GM23338 (cell line): Measurements from ENCODE around the gene MCM9. TPM values are rescaled to one million over a fixed set of nuclear protein-coding genes. Genes with fewer than 3 reads are reported as not detected.

ENCODE experiments used
- ATAC-seq: fragments of 200-7000 bp; cut with Tn5 transposase; 3 replicates; pipeline ENCODE4 v1.9.1; 2020
- DNase-seq: peaks from one replicate; pipeline ENCODE4 v3.0.0-alpha.2; 2015; ENCODE audit warnings: low spot score
- H2AFZ ChIP-seq: fragments of 200-600 bp; sonication (generic); 2 replicates; pipeline ENCODE4 v1.8.0; 2016; ENCODE audit warnings: antibody characterized with exemption, mild to moderate bottlenecking, moderate library complexity
- H3F3A ChIP-seq: fragments of 200-600 bp; sonication (generic); replicated peaks from 2 replicates; pipeline ENCODE4 v1.8.0; 2017; ENCODE audit warnings: antibody characterized with exemption, mixed run types, low read depth
- H3K27ac ChIP-seq: fragments of 200-600 bp; sonication (generic); 2 replicates; pipeline ENCODE4 v1.6.1; 2016; ENCODE audit warnings: low read depth
- H3K27me3 ChIP-seq: fragments of 200-600 bp; sonication (generic); 2 replicates; pipeline ENCODE4 v1.8.0; 2016; ENCODE audit warnings: mild to moderate bottlenecking, mixed run types, moderate library complexity; ENCODE audit not compliant: insufficient read depth
- H3K36me3 ChIP-seq: fragments of 200-600 bp; sonication (generic); 2 replicates; pipeline ENCODE4 v1.8.0; 2016; ENCODE audit warnings: mild to moderate bottlenecking; ENCODE audit not compliant: insufficient read depth
- H3K4me1 ChIP-seq: fragments of 200-600 bp; sonication (generic); 2 replicates; pipeline ENCODE4 v1.8.0; 2016; ENCODE audit warnings: mild to moderate bottlenecking, moderate library complexity; ENCODE audit not compliant: insufficient read depth
- H3K4me2 ChIP-seq: fragments of 200-600 bp; sonication (generic); 2 replicates; pipeline ENCODE4 v1.7.1; 2017; ENCODE audit warnings: mixed run types
- H3K4me3 ChIP-seq: fragments of 200-600 bp; sonication (generic); 2 replicates; pipeline ENCODE4 v1.6.1; 2016; ENCODE audit warnings: mixed run types
- H3K79me2 ChIP-seq: fragments of 200-600 bp; sonication (generic); replicated peaks from 2 replicates; pipeline ENCODE4 v1.8.0; 2017; ENCODE audit warnings: mild to moderate bottlenecking; ENCODE audit not compliant: insufficient read depth
- H3K9me2 ChIP-seq: fragments of 200-600 bp; sonication (generic); 2 replicates; pipeline ENCODE4 v1.8.0; 2017; ENCODE audit not compliant: insufficient read depth
- H4K20me1 ChIP-seq: fragments of 200-600 bp; sonication (generic); replicated peaks from 2 replicates; pipeline ENCODE4 v1.8.0; 2017; ENCODE audit warnings: mild to moderate bottlenecking; ENCODE audit not compliant: insufficient read depth
- H3K27ac Mint-ChIP-seq: 2 replicates; pipeline ENCODE4 v1.8.0; 2020; ENCODE audit warnings: inconsistent platforms, mild to moderate bottlenecking, moderate library complexity, mixed read lengths
- H3K27me3 Mint-ChIP-seq: 3 replicates; pipeline ENCODE4 v1.8.0; 2022; ENCODE audit warnings: low read depth, mild to moderate bottlenecking, moderate library complexity, mixed read lengths, inconsistent platforms; ENCODE audit not compliant: insufficient read depth, poor library complexity
- H3K36me3 Mint-ChIP-seq: 3 replicates; pipeline ENCODE4 v1.8.0; 2021; ENCODE audit warnings: low read depth, mild to moderate bottlenecking, inconsistent platforms, moderate library complexity, mixed read lengths
- H3K4me1 Mint-ChIP-seq: 3 replicates; pipeline ENCODE4 v1.8.0; 2020; ENCODE audit warnings: mild to moderate bottlenecking, inconsistent platforms, mixed read lengths
- H3K4me3 Mint-ChIP-seq: 3 replicates; pipeline ENCODE4 v1.8.0; 2021; ENCODE audit warnings: moderate library complexity, mild to moderate bottlenecking, inconsistent platforms, mixed read lengths
- H3K9me3 Mint-ChIP-seq: 3 replicates; pipeline ENCODE4 v1.8.0; 2020; ENCODE audit warnings: moderate library complexity, mild to moderate bottlenecking, inconsistent platforms, mixed read lengths
- CTCF ChIP-seq, 2 experiments: fragments of 200-600 bp in 1 of 2; sonication (generic) in 1 of 2; conservative IDR thresholded peaks; 2 replicates each; pipeline versions ENCODE4 v1.5.1 to v1.6.1; 2016 to 2017; ENCODE audit warnings: antibody characterized with exemption in 2 of 2, low read depth in 2 of 2, mild to moderate bottlenecking in 2 of 2, moderate library complexity in 1 of 2
- ETS1 ChIP-seq: IDR thresholded peaks from 2 replicates; pipeline ENCODE4 v1.6.1; 2016; ENCODE audit warnings: antibody characterized with exemption
- EZH2 ChIP-seq: fragments of 200-600 bp; sonication (generic); IDR thresholded peaks from one replicate; pipeline ENCODE4 v1.8.0; 2017; ENCODE audit warnings: antibody characterized with exemption, mild to moderate bottlenecking, low read depth; ENCODE audit not compliant: unreplicated experiment
- EZH2phosphoT487 ChIP-seq: fragments of 200-600 bp; sonication (generic); IDR thresholded peaks from one replicate; pipeline ENCODE4 v1.8.1; 2018; ENCODE audit warnings: antibody characterized with exemption; ENCODE audit not compliant: unreplicated experiment
- JUNB ChIP-seq: IDR thresholded peaks from one replicate; pipeline ENCODE4 v1.6.1; 2016; ENCODE audit warnings: antibody characterized with exemption; ENCODE audit not compliant: unreplicated experiment
- NANOG ChIP-seq: IDR thresholded peaks from 2 replicates; pipeline ENCODE4 v1.6.1; 2016; ENCODE audit warnings: antibody characterized with exemption, borderline replicate concordance
- POLR2AphosphoS5 ChIP-seq: IDR thresholded peaks from 2 replicates; pipeline ENCODE4 v1.6.1; 2016; ENCODE audit warnings: antibody characterized with exemption, low read depth
- REST ChIP-seq: IDR thresholded peaks from one replicate; pipeline ENCODE4 v1.6.1; 2018; ENCODE audit warnings: antibody characterized with exemption; ENCODE audit not compliant: unreplicated experiment
- STAT1 ChIP-seq: IDR thresholded peaks from one replicate; pipeline ENCODE4 v1.6.1; 2016; ENCODE audit warnings: antibody characterized with exemption; ENCODE audit not compliant: unreplicated experiment
- ZNF114 ChIP-seq: fragments of 250-450 bp; sonication (Bioruptor Pico); IDR thresholded peaks from 2 replicates; pipeline ENCODE4 v1.5.0; 2020; ENCODE audit warnings: mild to moderate bottlenecking, moderate library complexity
- ZNF331 ChIP-seq: fragments of 250-450 bp; sonication (Bioruptor Pico); IDR thresholded peaks from 2 replicates; pipeline ENCODE4 v1.5.0; 2020; ENCODE audit warnings: low read depth, mild to moderate bottlenecking, moderate library complexity
- ZNF462 ChIP-seq: fragments of 250-450 bp; sonication (Bioruptor Pico); IDR thresholded peaks from 2 replicates; pipeline ENCODE4 v1.5.0; 2020; ENCODE audit warnings: mild to moderate bottlenecking, moderate library complexity
- polyA plus RNA-seq: library from polyadenylated mRNA; unstranded; fragments of >200 nt; fragmentation: Nextera tagmentation; extraction: Ambion mirVana; gene quantifications from 2 replicates; pipeline ENCODE4 v1.2.1, GENCODE V29; 2016
- total RNA-seq: library from RNA; depleted of rRNA; stranded (reverse); fragments of >200 nt; shearing (Covaris generic); gene quantifications from 2 replicates; pipeline ENCODE4 v1.2.3, GENCODE V29; 2014

Gene MCM9
- total and polyA plus RNA-seq, 2 experiments from 2014 or later, result 14.9 to 16.6 TPM

GRCh38 chr6:118921084-118921483, 13.9 kb downstream of the MCM9 start:
- Mint-ChIP-seq H3K27me3 (no peaks in the 10 kb centered on the region), H3K4me3 (no peak overlapping the region), H3K4me1 (no peaks in the 10 kb centered on the region), H3K27ac (no peak overlapping the region), H3K9me3 (no peaks in the 10 kb centered on the region), H3K36me3 (peaks cover 47% of the 10 kb centered on the region)
- Histone ChIP-seq H2AFZ (no peak overlapping the region), H3F3A (no peaks in the 10 kb centered on the region), H3K27ac (no peak overlapping the region), H3K79me2 (no peaks in the 10 kb centered on the region), H3K4me3 (no peak overlapping the region), H3K36me3 (peaks cover 17% of the 10 kb centered on the region; the same call in 1 of the 2 replicates), H3K9me2 (no peaks in the 10 kb centered on the region), H3K27me3 (no peaks in the 10 kb centered on the region), H3K4me2 (no peak overlapping the region), H4K20me1 (no peaks in the 10 kb centered on the region), H3K4me1 (no peaks in the 10 kb centered on the region)
- ATAC-seq (no peak), DNase-seq (no peak)
- TF ChIP-seq POLR2AphosphoS5 (no peak), NANOG (no peak), EZH2 (no peak), STAT1 (no peak), ETS1 (no peak), ZNF114 (CRISPR knock-in tag) (no peak), CTCF (conservative IDR thresholded peaks at IDR 0.05; ENCODE audit: low read depth in 2 of 2) (no peak), ZNF462 (CRISPR knock-in tag) (no peak), REST (no peak), EZH2phosphoT487 (no peak), ZNF331 (CRISPR knock-in tag) (no peak), JUNB (no peak)
